ENCODE data around the gene ZNF692.
A peak's percentile ranks its signal among the peaks of the same experiment; 100 is the strongest.
"Not testable (repeated sequence)": the region's sequence is repeated elsewhere in the genome, so short reads cannot be mapped to it uniquely, and the experiment has no call there.

ZNF692 gene

GRCh38 chr1:248837045-248837780 is 21.7 kb downstream of the ZNF692 start:
- DNase-seq: no peak
- in situ Hi-C loops (cut with MboI; ENCODE audit: low pct_unique_long_range_greater_than_20kb, low sequenced_read_pairs): no loop called here

- in situ Hi-C loops (cut with MboI; ENCODE audit: low pct_unique_long_range_greater_than_20kb, low sequenced_read_pairs): no loop called here
- peak; percentile 75 for DNase-seq
These were observed 24.4 kb downstream of the ZNF692 start for GRCh38 chr1:248834343-248834940.

GRCh38 chr1:248831842-248832241 is 27.0 kb downstream of the ZNF692 start:
- in situ Hi-C loops (cut with MboI; ENCODE audit: low pct_unique_long_range_greater_than_20kb, low sequenced_read_pairs): no loop called here

GRCh38 chr1:248830718-248831017 is 28.2 kb downstream of the ZNF692 start:
- DNase-seq; in situ Hi-C loops (cut with MboI; ENCODE audit: low pct_unique_long_range_greater_than_20kb, low sequenced_read_pairs): not testable (repeated sequence)

More at GRCh38 chr1:248831842-248832241, 27.0 kb downstream of the ZNF692 start:
- DNase-seq: no peak

- in situ Hi-C loops (cut with MboI; ENCODE audit: low pct_unique_long_range_greater_than_20kb, low sequenced_read_pairs): no loop called here
- DNase-seq: peak; percentile 84
These were observed 30.0 kb downstream of the ZNF692 start for GRCh38 chr1:248828845-248829244.

GRCh38 chr1:248825909-248826760 is 32.8 kb downstream of the ZNF692 start, which contains the start of gene SH3BP5L:
Gene SH3BP5L (minus strand): TSS chr1:248825915. CDS start chr1:248824935, 980 bp downstream.
- in situ Hi-C loops (cut with MboI; ENCODE audit: low pct_unique_long_range_greater_than_20kb, low sequenced_read_pairs): no loop called here
- peak; percentile 97 for DNase-seq

- no peak for DNase-seq
- in situ Hi-C loops (cut with MboI; ENCODE audit: low pct_unique_long_range_greater_than_20kb, low sequenced_read_pairs): no loop called here
These were observed 33.3 kb downstream of the ZNF692 start for GRCh38 chr1:248825573-248825908.

GRCh38 chr1:248825136-248825535 is 33.7 kb downstream of the ZNF692 start:
- no peak for DNase-seq
- in situ Hi-C loops (cut with MboI; ENCODE audit: low pct_unique_long_range_greater_than_20kb, low sequenced_read_pairs): no loop called here

GRCh38 chr1:248824701-248825100 is 34.2 kb downstream of the ZNF692 start:
- no peak for DNase-seq
- in situ Hi-C loops (cut with MboI; ENCODE audit: low pct_unique_long_range_greater_than_20kb, low sequenced_read_pairs): no loop called here

GRCh38 chr1:248824301-248824700 is 34.6 kb downstream of the ZNF692 start:
- DNase-seq: no peak
- in situ Hi-C loops (cut with MboI; ENCODE audit: low pct_unique_long_range_greater_than_20kb, low sequenced_read_pairs): no loop called here

- in situ Hi-C loops (cut with MboI; ENCODE audit: low pct_unique_long_range_greater_than_20kb, low sequenced_read_pairs): no loop called here
- DNase-seq: no peak
These were observed 35.3 kb downstream of the ZNF692 start for GRCh38 chr1:248823517-248824001.

GRCh38 chr1:248822148-248823032 is 36.5 kb downstream of the ZNF692 start:
- DNase-seq: no peak
- in situ Hi-C loops (cut with MboI; ENCODE audit: low pct_unique_long_range_greater_than_20kb, low sequenced_read_pairs): no loop called here

GRCh38 chr1:248821641-248822040 is 37.2 kb downstream of the ZNF692 start:
- in situ Hi-C loops (cut with MboI; ENCODE audit: low pct_unique_long_range_greater_than_20kb, low sequenced_read_pairs): no loop called here
- DNase-seq: no peak

GRCh38 chr1:248821101-248821500 is 37.8 kb downstream of the ZNF692 start:
- in situ Hi-C loops (cut with MboI; ENCODE audit: low pct_unique_long_range_greater_than_20kb, low sequenced_read_pairs): no loop called here
- DNase-seq: no peak

GRCh38 chr1:248820041-248820585 is 38.8 kb downstream of the ZNF692 start:
- no peak for DNase-seq
- in situ Hi-C loops (cut with MboI; ENCODE audit: low pct_unique_long_range_greater_than_20kb, low sequenced_read_pairs): no loop called here

- in situ Hi-C loops (cut with MboI; ENCODE audit: low pct_unique_long_range_greater_than_20kb, low sequenced_read_pairs): no loop called here
- no peak for DNase-seq
These were observed 40.1 kb downstream of the ZNF692 start for GRCh38 chr1:248818505-248819374.

- DNase-seq: peak; percentile 70
- in situ Hi-C loops (cut with MboI; ENCODE audit: low pct_unique_long_range_greater_than_20kb, low sequenced_read_pairs): no loop called here
These were observed 41.8 kb downstream of the ZNF692 start for GRCh38 chr1:248817065-248817464.
